Astrocyte of the hippocampus (primary cell): ENCODE data around the gene PARD6A.
A peak's percentile ranks its signal among the peaks of the same experiment; 100 is the strongest.

ENCODE experiments used
- DNase-seq: peaks from one replicate; pipeline ENCODE4 v3.0.0; 2011; ENCODE audit warnings: low read depth, low spot score

The PARD6A gene

DNA sequence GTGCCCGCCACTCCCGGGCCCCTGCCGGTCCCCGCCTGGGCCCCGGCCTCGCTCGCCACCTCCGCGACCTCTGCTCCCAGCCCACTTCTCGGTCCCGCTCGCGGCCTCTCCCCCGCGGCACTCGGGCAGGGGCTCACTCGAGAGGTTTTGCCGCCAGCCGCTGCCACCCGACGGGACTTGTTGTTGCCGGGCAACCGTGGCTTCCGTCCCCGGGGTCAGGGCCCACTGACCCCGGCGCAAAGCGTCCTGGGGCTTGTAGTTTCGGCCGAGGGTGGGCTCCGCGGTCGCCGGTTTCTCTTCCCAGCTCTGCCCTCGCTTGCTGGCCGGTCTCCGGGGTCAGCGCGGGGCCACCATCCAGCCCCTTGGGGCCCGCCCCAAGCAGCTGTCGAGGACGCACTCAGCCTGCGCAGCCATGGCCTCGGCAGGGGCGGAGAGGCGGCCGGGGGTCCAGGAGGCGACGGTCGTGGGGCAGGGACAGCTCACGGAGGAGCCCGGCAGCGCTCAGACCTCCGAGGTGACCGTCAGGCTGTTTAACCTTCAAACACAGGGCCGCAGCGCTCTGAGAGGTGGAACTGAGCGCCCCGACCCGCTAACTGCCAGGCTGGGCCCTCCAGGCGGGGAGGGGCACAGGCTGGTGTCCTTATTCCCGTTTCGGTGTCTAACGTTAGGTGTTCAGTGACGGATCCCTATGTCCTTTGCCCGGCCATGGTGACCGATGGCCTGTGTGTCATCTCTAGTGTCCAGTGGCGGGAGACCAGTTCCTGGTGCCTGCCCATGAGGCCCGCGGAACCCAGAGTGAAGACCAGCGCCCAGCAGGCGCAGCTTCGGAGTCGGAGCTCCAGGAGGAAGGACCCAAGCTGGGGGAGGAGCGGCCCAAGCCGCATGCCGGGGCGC is 6.0 kb downstream of the PARD6A start, which contains the start of the genes C16orf86 and ENKD1:
C16orf86 (plus strand) TSS at position 256 of the 894 bp plus-strand sequence; CDS start at position 413, 157 bp downstream.
ENKD1 (minus strand) TSS at position 192 of the 894 bp plus-strand sequence. CDS start 308 bp downstream, outside the sequence.
- peak; percentile 88 for DNase-seq

DNA sequence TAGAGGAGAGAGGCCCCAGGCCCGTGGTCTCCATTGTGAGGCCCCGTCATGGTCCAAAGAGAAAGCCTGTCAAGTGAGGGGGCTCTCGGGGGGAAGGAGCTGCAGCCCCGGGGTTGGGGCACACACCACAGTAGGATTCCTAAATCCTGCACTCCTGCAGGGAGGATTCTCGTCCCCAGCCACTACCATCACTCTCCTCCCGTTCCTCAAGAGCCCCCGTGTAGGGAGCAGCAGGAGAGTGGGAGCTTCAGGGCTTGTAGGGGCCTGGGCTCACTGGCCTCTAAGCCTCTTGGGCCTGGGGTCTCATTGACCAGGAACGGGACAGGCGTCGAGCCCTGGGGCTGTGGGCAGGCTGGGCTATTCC is 6.7 kb downstream of the PARD6A start:
- DNase-seq: no peak

DNA sequence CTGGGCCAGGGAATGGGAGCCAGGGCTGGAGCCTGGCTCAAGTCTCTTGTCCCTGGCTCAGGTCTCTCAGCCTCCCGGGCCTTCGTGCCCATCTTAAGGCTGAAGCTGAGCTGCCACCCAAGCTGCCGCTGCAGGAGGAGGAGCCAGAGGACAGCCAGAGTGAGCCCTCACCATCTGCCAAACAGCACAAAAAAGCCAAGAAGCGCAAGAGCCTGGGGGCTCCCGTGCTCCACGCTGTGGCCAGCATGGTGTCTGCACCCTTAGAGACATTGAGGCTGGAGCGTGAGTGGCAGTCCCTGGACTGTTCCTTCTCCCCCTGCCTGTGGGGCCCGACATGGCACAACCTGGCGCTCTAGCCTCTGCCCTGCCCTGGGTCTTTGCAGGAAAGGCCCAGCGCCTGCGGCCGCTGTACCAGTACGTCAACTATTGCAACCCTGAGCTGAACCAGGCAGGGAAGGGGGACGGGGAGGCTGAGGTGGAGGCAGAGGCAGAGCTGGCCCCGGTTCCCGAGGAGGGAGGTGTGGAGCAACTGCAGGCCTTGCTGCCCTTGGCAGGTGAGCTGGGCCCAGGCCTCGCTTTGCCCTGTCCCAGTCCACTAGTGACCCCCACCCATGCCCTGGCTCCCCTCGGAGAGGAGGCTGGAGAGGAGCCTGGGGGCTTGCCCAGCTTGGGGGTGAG is 7.2 kb downstream of the PARD6A start:
- peak; percentile 97 for DNase-seq

DNA sequence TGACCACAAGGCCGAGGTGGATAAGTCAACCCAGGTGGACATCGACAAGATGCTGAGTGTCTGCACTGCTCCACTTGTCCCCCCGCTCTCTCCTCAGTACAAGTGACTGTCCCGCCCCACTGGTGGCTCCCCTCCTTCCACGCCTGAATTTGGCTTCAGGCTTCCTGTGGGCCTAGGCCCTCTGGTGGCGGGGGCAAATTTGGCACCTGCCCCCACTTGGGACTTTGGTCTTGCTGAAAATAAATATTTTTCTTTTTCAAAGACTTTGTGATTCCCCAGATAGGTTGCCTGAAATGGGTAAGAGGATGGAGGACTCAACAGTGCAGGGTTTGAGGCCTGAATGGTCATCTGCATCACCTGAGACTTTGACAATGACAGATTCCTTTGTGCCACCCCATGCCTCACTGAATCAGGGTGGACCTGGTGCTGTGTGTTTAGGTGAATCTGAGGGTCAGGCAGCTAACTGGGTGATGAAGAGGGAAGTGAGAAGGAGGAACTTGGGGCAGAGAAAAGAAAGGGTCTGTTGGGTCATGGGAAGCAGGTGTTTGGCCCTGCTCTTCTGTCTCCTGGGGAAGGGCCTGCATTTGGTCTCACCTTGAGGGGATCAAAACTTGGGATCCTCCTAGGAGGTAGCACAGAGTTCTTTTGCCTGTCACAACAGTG is 7.9 kb downstream of the PARD6A start:
- DNase-seq: no peak

DNA sequence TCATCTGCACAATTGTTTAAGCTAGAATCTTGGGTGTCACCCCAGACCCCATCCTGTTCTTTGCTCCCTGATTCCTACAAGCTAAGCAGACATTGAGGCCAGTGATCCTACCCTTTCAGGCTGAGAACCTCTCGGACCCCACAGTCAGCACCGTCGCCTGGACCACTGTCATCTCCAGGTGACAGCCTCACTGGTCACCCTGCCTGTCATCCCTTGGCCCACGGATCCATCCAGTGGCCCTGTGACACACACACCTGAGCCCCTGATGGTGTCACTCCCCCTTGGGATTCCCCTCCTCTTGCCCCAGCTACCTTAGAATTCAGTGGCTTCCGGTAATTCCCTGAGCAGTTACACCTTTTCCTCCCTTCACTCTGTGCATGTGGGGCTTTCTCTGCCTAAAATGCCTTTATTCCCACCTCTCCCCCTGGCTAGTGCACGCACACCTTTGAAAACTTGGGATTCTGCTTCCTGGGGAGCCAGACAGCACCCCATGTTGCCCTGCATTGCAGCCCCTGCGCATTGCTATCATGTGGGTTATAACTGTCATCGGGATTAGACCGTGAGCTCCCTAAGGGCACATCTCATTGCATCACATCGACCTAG is 8.8 kb downstream of the PARD6A start:
- DNase-seq: no peak

DNA sequence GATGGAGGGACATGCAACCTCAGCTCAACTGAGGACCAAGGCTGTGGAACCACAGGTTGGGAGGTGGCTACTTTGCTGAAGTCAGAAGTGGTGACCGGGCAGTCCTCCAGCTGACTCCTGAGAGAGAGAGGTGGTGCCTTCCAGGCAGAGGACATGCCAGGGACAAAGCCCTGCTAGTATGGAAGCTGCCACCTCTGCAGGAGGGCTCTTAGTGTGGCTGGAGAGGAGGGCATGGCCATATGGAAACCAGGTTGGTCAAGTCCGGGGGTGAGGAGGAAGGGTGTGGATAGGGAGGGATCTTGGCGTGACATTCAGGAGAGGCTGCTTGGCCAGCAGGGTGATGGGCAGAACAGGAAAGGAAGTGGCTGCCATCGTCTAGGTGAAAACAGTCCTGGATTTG is 11.5 kb downstream of the PARD6A start:
- no peak for DNase-seq

DNA sequence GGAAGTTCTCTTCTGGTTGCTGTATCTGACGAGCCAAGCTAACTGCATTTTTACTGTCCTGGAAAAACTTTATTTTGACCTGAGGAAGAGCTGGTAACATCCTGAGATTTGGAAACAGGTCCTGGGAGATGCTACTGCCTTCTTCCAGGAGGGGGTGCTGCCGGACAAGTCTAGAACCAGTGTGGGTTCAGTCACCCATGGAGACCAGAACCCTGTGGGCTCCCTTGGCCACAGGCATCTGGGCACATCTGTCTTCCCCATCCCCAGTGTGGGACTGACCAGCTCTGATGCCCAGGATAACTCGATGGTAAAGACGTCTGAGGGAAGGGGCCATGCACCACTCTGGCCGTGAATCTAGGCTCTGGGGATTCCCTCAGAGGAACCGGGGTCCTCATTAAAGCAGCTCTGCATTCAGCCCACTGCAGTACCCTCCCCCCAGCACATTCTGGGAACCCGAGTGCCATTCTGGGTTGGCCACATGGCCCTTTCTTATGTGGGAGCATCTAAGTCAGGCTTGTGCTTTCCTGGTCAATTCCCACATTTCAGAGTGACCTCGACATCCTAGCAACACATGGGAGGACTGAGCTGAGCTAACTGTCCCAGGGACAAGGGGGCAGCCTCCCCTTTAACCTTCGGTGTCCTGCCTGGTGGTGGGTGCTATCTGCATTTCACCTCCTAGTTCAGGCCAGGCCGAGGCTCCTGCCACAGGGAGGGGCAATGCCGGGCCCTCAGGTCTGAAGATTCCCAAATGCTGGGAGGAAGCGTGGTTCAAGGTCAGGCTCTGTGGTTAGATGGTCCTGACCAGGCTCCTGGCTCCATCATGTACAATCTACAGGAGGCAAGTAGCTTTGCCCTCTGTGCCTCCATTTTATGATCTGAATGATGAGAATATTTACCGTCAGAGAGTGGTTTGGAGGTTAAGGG is 12.2 kb downstream of the PARD6A start:
- peak; percentile 79 for DNase-seq

DNA sequence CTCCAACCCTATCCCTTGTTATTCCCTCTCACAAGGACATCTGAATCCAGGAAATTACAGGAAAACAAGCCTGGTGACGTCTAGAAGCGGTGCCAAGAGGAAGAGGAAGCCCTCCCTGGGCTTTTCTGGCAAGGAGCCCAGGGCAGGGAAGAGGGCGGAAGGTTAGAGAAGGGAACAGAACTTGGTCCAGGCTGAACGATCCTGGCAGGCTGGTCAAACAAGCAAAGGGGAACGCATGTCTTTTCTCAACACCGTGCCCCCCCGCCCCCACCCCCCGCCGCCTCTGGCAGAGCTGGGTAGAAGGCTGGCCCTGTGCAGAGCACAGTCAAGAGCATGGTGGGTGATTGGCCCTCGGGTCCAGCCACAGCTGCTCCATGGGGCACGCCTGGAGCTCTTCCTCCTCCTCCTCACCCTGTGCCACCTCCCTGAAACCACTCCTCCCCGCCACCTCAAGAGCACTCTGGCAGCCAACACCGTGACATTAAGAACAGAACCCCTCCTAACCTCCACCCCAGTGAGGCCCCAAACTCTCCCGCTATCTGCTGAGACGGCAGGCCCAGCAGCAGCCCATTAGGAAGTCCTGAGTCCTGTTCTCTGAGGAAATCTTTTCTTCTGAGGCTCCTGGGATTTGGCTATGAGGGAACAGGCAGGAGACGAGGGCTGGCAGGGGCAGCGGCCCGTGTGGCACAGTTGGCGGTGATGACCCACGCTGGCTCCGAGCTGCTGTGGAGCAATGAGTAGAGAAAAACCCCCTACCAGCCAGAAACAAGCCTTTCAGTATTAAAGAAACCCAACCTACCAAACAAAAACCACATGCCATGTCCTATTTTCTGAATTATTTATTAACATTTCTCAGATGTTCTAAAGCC is 13.2 kb downstream of the PARD6A start:
- no peak for DNase-seq

DNA sequence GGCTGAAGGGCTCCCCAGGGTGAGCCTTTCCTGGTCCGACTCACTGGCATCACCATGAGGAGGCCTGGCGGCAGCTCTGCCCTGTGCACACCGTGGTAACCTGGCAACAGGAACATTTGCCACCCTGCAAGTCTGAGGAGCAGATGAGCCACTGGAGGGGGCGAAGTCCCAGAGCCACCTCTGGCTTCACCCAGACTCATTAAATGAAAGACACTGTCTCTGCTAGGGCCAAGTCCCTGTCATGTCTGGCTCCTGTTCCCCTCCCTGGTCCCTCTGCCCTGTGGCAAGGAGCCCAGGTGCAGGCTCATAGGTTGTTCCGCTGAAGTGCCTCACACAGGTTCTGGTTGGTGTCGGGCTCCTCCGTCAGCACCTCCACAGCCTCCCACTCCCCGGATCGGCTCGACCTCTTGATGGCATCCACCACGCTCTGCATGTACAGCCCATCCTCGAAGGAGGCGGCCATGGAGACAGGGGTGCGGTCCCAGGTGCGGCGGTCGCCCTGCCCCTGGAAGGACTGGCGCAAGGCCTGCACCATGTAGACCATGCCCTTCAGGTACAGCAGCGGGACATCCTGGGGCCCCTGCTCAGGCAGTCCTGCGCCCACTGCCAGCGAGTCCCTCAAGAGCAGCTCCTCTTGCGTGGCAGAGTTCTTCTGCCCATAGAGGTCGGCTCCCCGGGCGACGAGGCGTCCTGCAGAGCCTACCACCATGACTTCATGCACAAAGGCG is 14.3 kb downstream of the PARD6A start:
- DNase-seq: no peak

DNA sequence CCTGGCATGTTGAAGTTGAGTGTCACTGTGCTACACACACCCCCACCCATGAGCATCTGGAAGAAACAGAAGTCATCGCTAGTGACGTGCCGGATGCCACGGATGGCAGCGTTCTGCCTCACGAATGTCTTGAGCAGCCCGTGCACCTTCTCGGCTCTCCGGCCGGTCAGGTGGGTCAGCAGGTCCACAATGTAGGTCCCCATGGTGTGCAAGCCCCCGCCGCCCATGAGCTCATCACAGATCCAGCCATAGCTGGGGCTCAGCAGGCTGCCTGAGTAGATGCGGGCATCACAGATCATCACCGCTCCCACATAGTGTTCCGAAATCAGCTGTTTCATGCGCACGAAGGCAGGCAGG is 14.8 kb downstream of the PARD6A start:
- no peak for DNase-seq

DNA sequence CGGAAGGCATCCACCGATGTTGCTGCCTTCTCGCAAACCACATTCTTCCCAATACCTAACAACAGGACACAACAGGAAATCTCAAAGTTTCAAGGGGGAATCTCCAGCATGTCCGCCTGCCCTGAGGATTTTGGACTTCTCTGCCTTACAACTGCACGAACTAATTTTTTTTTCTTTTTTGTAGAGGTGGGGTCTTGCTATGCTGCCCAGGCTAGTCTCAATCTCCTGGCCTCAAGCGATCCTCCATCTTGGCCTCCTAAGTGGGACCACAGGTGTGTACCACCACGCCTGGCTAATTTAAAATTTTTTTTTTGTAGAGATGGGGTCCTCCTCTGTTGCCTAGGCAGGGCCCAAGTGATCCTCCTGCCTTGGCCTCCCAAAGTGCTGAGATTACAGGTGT is 15.2 kb downstream of the PARD6A start:
- DNase-seq: no peak

DNA sequence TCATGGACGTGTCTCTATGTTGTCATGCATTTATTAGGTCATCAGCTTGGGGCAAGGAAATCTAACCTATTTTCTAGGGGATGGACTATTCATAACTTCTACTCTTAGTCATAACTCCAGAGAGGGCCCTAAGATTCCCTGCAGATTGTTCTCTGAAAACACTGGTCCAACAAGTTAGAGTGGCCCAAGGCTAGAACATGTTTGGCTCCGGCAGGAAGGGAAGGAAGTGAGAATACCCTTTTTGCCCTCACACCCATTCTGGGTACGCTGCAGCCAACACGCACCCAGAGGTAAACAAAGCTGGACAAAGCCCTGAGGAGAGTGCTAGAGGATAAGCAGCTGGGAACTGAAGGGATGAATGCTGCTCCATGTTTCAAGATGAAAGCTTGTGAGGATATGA is 15.8 kb downstream of the PARD6A start:
- no peak for DNase-seq

DNA sequence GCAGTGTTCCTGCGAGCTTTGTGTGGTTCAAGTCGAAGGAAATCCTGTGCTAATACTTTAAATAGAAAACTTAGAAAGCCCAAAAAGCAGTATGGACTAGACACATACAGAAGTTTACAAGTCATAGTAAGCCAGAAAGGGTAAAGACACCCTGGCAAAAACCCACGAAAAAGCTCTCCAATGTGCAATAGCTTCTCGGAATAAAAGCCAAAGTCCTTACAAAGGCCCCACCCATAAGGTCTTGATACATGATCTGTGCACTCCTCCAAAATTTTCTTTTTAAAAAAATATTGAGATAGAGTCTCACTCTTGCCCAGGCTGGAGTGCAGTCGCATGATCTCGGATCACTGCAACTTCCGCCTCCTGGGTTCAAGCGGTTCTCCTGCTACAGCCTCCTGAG is 16.2 kb downstream of the PARD6A start:
- DNase-seq: no peak

DNA sequence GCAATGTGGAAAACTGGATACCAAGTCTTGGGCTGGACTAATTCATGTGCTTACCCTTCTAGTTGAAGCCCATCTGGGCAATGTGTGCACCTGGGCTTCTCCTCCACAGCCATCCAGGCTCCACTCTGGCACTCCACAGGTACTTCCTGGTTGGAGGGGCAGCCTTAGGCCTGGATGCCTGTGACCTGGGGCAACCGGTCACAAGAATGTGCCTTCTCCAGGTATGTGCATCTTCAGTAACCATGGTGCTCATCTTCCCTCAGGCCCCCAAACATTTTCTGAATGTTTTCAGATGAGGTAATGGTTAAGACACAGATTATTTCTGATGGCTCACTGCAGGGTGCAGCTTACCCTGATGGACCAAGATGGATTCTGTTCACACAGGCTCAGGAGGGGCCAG is 17.0 kb downstream of the PARD6A start:
- DNase-seq: no peak

DNA sequence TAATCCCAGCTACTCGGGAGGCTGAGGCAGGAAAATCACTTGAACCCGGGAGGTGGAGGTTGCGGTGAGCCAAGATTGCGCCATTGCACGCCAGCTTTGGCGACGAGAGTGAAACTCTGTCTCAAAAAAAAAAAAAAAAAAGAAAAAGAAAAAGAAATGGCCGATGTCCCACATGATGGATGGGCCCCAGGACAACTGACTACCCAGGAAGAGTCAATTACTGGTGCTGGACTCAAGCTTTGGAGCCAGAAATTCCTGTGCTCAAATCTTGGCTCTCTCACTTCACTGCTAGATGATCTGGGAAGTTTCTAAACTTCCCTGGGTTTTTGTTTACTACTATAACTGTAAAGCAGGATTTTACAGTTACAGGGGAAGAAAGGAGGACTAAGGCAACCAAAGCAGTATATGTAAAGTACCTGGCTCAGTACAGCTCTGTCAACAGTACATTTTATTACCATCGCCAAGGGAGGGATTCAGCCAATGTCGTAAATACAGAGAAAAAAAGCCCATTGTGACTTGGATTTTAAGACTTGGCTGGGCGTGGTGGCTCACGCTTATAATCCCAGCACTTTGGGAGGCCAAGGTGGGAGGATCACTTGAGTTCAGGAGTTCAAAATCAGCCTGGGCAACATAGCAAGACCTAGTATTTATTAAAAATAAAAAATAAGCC is 17.7 kb downstream of the PARD6A start:
- DNase-seq: no peak

DNA sequence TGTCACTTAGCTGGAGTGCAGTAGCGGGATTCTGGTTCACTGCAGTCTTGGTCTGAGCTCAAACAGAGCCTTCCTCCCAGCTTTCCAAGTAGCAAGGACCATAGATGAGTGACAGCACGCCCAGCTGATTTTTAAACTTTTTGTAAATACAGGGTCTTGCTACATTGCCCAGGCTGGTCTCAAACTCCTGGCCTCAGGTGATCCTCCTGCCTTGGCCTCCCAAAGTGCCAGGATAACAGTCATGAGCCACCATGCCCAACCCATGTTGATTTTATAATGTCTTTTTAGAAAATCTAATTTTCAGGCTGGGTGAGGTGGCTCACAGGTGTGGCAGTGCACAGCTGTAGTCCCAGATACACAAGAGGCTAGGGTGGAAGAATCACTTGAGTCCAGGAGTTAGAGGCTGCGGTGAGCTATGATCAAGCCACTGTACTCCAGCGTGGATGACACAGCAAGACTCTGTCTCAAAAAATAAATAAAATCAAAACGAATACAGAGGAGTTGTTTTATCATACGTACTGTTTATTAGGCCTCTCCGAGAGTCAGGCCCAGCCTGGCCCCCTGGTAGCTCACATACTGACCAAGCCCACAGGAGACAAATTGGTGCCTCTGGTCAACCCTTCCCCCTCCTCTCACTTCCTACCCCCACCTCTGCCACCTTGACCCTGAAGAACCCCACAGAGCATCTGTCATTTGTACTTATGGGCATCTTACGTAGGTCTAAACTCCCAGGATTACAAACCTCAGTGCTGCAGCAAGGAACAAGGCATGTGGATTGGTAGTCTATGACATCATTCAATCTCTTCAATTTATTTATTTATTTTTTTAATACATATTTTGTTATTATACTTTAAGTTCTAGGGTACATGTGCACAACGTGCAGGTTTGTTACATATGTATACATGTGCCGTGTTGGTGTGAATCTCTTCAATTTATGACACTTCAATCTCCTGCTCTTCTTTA is 19.5 kb downstream of the PARD6A start:
- no peak for DNase-seq

DNA sequence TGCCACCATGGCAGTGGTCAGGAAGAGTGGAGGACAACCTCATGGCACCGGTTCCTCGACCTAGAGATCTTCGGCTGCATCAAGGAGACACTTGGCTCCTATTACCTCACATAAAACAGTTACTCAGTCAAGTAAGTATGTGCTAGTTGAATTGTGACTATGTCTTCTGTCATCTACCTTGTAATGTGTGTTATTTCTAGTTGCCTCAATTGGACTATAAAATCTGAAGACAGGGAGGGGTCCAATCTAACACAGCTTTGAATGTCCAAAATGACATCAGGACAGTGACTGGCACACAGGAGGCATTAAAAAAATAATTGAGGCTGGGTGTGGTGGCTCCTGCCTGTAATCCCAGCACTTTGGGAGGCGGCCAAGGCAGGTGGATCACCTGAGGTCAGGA is 23.0 kb downstream of the PARD6A start:
- DNase-seq: no peak
